Prostate gland (tissue), 2 donors: ENCODE results near the gene TUBB4A. TPM values are rescaled to one million over a fixed set of nuclear protein-coding genes. Genes with fewer than 3 reads are reported as not detected.

Experiments used
- DNase-seq: peaks from one replicate; pipeline ENCODE4 v3.0.0-alpha.2; 2019; ENCODE audit warnings: low spot score
- H3K27ac ChIP-seq, 2 donors: fragments of 200-600 bp; sonication (generic); 2 replicates each; pipeline ENCODE4 v1.5.1; 2017 to 2019
- H3K27me3 ChIP-seq: fragments of 200-600 bp; sonication (generic); replicated peaks from 2 replicates; pipeline ENCODE4 v1.5.1; 2019; ENCODE audit not compliant: insufficient read depth
- H3K36me3 ChIP-seq, 2 donors: fragments of 200-600 bp; sonication (generic); 1 replicate in 1 of 2; 2 replicates in 1 of 2; pipeline versions ENCODE4 v1.5.1 to v1.8.1; 2017 to 2019
- H3K4me1 ChIP-seq: fragments of 200-600 bp; sonication (generic); replicated peaks from 2 replicates; pipeline ENCODE4 v1.5.1; 2019
- H3K4me3 ChIP-seq, 2 donors: fragments of 200-600 bp; sonication (generic); 2 replicates each; pipeline ENCODE4 v1.5.1; 2017 to 2019
- H3K9me3 ChIP-seq: fragments of 200-600 bp; sonication (generic); 2 replicates; pipeline ENCODE4 v1.5.1; 2017
- POLR2A ChIP-seq: fragments of 450-650 bp; IDR thresholded peaks from one replicate; pipeline ENCODE4 v1.6.1; 2016; ENCODE audit warnings: antibody characterized with exemption, mild to moderate bottlenecking
- POLR2AphosphoS5 ChIP-seq: sonication (generic); formaldehyde crosslinking; IDR thresholded peaks from one replicate; pipeline ENCODE4 v1.6.1; 2017; ENCODE audit warnings: antibody characterized with exemption
- WGBS: methylation state at CpG from one replicate; pipeline ENCODE4 v1.1.5; 2018; 5-methylcytosine and 5-hydroxymethylcytosine counted together
- intact Hi-C: fragments of 100-400 bp; cut with DNase I; formaldehyde crosslinking; loops from one replicate; pipeline ENCODE4 v1.14.2; 2022
- total RNA-seq, 2 donors: library from RNA; depleted of rRNA; stranded (reverse); fragments of >200 nt; gene quantifications; one replicate each; pipeline ENCODE4 v1.1.0, GENCODE V29; 2016
- TF ChIP-seq, protein P1 (sequence below), 4 experiments: fragments of 200-600 bp in 2 of 4; fragments of 450-650 bp in 2 of 4; sonication (generic) in 2 of 4; IDR thresholded peaks; 1 replicate in 3 of 4; 2 replicates in 1 of 4; pipeline ENCODE4 v1.5.1; 2016 to 2019; ENCODE audit warnings: antibody characterized with exemption in 4 of 4, mild to moderate bottlenecking in 2 of 4, moderate library complexity in 2 of 4

TUBB4A gene
- total RNA-seq, 2 donors from 2014 or later = 0.23 to 100 TPM

DNA sequence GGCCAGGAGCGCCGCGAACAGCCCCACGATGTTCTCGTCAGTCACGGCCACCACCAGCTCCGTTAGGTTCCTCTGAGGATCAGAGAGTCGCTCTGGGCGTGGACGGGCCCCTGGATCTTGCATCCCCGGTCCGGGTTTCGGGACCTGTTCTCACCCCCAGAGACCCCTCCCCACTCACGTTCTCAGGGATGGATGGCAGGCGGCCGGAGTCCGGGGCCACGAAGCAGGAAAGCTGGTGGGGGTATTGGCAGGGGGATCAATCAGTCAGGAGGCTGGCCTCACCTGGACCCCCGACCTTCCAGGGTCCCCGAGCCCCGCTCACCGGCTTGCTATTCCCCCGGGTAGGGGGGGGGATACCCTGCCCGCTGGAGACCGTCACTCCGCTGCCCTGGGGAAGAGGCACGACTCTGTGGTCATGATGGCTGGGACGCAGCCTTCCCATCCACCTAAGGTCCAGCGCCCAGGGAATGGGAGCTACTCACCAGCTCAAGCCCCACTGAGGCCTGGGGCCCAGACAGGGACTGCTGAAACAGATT is 25.1 kb downstream of the TUBB4A start:
- Histone ChIP-seq H3K27me3 (peaks cover 14% of the 10 kb centered on the region), H3K9me3 (no peaks in the 10 kb centered on the region), H3K36me3 (no peaks in the 10 kb centered on the region), H3K4me1 (no peaks in the 10 kb centered on the region), H3K4me3 (no peak overlapping the region), H3K27ac (no peak overlapping the region)
- 22% methylated on average over 23 of the region's 29 CpGs for WGBS
- TF ChIP-seq POLR2AphosphoS5 (no peak), POLR2A (no peak)
- TF ChIP-seq, protein P1, sequence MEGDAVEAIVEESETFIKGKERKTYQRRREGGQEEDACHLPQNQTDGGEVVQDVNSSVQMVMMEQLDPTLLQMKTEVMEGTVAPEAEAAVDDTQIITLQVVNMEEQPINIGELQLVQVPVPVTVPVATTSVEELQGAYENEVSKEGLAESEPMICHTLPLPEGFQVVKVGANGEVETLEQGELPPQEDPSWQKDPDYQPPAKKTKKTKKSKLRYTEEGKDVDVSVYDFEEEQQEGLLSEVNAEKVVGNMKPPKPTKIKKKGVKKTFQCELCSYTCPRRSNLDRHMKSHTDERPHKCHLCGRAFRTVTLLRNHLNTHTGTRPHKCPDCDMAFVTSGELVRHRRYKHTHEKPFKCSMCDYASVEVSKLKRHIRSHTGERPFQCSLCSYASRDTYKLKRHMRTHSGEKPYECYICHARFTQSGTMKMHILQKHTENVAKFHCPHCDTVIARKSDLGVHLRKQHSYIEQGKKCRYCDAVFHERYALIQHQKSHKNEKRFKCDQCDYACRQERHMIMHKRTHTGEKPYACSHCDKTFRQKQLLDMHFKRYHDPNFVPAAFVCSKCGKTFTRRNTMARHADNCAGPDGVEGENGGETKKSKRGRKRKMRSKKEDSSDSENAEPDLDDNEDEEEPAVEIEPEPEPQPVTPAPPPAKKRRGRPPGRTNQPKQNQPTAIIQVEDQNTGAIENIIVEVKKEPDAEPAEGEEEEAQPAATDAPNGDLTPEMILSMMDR (IDR thresholded peaks at IDR 0.05) = no peak
- intact Hi-C loops = no loop called here
- DNase-seq = no peak

DNA sequence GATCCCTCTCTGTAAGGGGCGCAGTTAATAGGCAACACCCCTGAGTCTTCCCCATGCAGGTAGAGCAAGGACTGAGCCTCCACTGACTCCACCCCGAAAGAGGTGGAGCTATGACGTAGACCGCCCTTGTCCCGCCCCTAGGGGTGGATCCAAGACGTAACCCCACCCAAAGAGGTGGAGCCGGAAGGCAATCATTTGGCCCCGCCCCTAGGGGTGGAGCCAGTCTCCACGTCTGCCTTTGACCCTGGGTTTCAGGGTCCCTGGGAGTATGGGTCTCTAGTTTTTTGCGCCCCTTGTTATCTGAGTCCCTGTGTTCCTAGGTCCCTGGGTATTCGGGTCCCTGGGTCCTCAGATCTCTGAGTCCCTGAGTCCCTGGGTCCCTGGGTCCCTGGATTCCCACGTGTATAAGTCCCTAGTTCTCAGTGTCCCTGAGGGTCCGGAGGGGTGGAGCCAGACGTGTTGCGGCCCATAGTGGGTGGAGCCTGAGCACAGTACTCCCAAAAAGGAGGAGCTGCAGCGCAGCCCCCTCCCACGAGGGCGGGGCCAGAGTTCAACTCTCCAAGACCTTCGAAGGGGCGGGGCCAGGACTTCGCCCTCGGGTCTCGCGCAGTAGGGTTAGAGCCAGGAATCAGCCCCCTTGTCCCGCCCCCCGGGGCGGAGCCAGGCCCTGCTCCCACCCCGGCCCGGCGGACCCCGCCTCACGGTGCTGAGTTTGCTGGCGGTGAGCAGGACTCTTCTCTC is 25.8 kb downstream of the TUBB4A start:
- DNase-seq = no peak
- no peak overlapping the region for H3K4me3 ChIP-seq
- no peak overlapping the region for H3K27ac ChIP-seq
- TF ChIP-seq POLR2AphosphoS5 (no peak), POLR2A (no peak)
- TF ChIP-seq, protein P1 (IDR thresholded peaks at IDR 0.05) = no peak
- H3K27me3 ChIP-seq = peaks cover 14% of the 10 kb centered on the region
- H3K9me3 ChIP-seq = no peaks in the 10 kb centered on the region
- H3K4me1 ChIP-seq = no peaks in the 10 kb centered on the region
- 18% methylated on average over 25 of the region's 33 CpGs for WGBS
- intact Hi-C loops = no loop called here
- no peaks in the 10 kb centered on the region for H3K36me3 ChIP-seq

DNA sequence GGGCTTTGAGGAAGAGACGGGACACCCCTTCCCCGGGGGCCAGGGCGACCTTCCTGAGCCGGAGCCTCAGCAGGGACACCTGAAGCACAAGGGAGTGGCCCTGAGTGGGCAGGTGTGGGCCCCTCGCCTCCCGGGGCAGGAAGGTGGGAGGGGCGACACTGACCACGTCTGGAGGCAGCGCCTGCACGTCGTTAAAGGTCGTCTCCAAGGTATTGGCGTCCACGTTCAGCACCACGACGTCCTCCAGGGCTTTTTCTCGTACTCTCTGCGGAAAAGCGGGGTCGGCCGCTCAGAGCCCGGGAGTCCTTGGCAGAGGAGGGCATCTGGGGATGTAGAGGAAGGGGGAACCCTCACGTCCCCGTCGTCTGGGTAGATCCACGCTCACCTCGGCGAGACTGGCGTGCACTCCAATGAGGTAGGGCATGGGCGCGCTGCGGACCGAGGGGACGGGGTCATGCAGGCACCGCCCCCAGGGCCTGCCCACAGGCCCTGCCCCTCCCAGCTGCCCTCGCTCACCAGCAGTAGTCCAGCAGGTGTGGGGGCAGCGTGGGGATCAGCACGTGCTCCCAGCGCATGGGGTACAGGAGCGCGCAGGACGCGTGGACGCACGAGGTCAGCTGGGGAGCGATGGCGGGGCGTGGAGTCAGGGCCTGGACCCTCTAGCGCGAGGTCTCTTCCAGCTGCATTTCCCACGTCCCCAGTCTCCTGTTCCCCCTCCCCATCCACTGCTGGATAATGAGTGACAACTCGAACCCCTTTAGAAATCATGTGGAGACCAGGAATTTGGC is 26.6 kb downstream of the TUBB4A start:
- H3K4me3 ChIP-seq = no peak overlapping the region
- no peaks in the 10 kb centered on the region for H3K9me3 ChIP-seq
- intact Hi-C loops = no loop called here
- no peaks in the 10 kb centered on the region for H3K4me1 ChIP-seq
- TF ChIP-seq, protein P1 (IDR thresholded peaks at IDR 0.05) = no peak
- TF ChIP-seq POLR2A = no peak
- no peak for TF ChIP-seq POLR2AphosphoS5
- H3K36me3 ChIP-seq = no peaks in the 10 kb centered on the region
- H3K27ac ChIP-seq = no peak overlapping the region
- no peak for DNase-seq
- peaks cover 14% of the 10 kb centered on the region for H3K27me3 ChIP-seq
- WGBS = 11% methylated on average over 50 of the region's 52 CpGs

DNA sequence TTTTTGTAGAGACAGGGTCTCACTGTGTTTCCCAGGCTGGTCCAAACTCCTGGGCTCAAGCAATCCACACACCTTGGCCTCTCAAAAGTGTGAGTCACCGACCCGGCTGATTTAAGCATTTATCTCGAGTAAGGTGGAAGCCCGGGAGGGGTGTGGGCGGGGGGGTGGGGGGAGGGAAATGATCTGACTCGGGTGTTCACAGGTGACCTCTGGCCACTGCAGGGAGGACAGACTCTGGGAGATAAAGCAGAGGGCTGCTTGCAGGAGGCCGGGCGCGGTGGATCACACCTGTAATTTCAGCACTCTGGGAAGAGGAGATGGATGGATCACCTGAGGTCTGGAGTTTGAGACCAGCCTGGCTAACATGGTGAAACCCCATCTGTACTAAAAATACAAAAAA is 28.5 kb downstream of the TUBB4A start:
- H3K4me3 ChIP-seq = no peak overlapping the region
- H3K4me1 ChIP-seq = no peaks in the 10 kb centered on the region
- no peak for DNase-seq

More for the DNA sequence above, 28.5 kb downstream of the TUBB4A start:
- Histone ChIP-seq H3K27me3 (peaks cover 14% of the 10 kb centered on the region), H3K36me3 (no peaks in the 10 kb centered on the region), H3K27ac (no peak overlapping the region), H3K9me3 (no peaks in the 10 kb centered on the region)
- TF ChIP-seq, protein P1 (IDR thresholded peaks at IDR 0.05) = no peak
- no peak for TF ChIP-seq POLR2AphosphoS5
- no peak for TF ChIP-seq POLR2A
- 77% methylated on average over 9 of the region's 9 CpGs for WGBS
- intact Hi-C loops = no loop called here
